Mesothelial cell of epicardium (in vitro differentiated cells): ENCODE results near the gene P2RY14. TPM values are rescaled to one million over a fixed set of nuclear protein-coding genes. Genes with fewer than 3 reads are reported as not detected.

Source experiments
- DNase-seq, 2 experiments: peaks; one replicate each; pipeline ENCODE4 v3.0.0; 2021; ENCODE audit warnings: low spot score in 2 of 2; ENCODE audit not compliant: unreplicated experiment in 2 of 2
- H3K27ac Mint-ChIP-seq: 2 replicates; pipeline ENCODE4 v1.8.0; 2021; ENCODE audit warnings: mixed read lengths
- H3K27me3 Mint-ChIP-seq: 2 replicates; pipeline ENCODE4 v1.8.0; 2021; ENCODE audit warnings: low read depth, mixed read lengths
- H3K36me3 Mint-ChIP-seq: 2 replicates; pipeline ENCODE4 v1.8.0; 2021; ENCODE audit warnings: mixed read lengths
- H3K4me1 Mint-ChIP-seq: 2 replicates; pipeline ENCODE4 v1.8.0; 2021; ENCODE audit warnings: mixed read lengths
- H3K4me3 Mint-ChIP-seq: 2 replicates; pipeline ENCODE4 v1.8.0; 2021; ENCODE audit warnings: mild to moderate bottlenecking, moderate library complexity, mixed read lengths
- H3K9me3 Mint-ChIP-seq: 2 replicates; pipeline ENCODE4 v1.8.0; 2021; ENCODE audit warnings: mixed read lengths
- total RNA-seq: library from RNA; stranded (reverse); gene quantifications from 3 replicates; pipeline ENCODE4 v1.2.1, GENCODE V29; 2021
- TF ChIP-seq, protein P1 (sequence below): fragments of 200-600 bp; sonication (generic); IDR thresholded peaks from one replicate; pipeline ENCODE4 v1.5.0; 2021; ENCODE audit warnings: antibody characterized with exemption; ENCODE audit not compliant: unreplicated experiment

The P2RY14 gene
- total RNA-seq, 1 donor from 2014 or later, result not detected

DNA sequence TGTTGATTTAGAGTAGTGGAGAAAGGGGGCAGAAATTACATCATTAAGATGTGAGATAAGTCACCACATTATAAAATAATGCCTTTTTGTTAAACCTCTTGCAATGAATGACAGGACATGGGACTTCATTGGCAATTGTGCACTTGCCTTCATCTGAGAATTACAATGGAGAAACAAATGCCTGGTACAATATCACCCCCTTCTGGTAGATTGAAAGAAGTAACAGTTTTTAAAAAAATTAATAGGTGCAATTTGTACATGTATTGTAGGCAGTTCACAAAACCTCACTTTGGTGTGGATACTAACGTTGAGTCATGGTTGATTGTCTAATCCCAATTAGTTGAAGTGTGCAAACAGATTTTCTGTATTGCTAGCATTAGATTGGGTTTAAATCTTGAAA is 4.6 kb upstream of the P2RY14 start:
- Mint-ChIP-seq H3K27ac (no peak overlapping the region), H3K9me3 (no peaks in the 10 kb centered on the region), H3K27me3 (no peaks in the 10 kb centered on the region), H3K4me1 (peaks cover 45% of the 10 kb centered on the region), H3K36me3 (no peaks in the 10 kb centered on the region), H3K4me3 (no peak overlapping the region)
- no peak for DNase-seq
- TF ChIP-seq, protein P1, sequence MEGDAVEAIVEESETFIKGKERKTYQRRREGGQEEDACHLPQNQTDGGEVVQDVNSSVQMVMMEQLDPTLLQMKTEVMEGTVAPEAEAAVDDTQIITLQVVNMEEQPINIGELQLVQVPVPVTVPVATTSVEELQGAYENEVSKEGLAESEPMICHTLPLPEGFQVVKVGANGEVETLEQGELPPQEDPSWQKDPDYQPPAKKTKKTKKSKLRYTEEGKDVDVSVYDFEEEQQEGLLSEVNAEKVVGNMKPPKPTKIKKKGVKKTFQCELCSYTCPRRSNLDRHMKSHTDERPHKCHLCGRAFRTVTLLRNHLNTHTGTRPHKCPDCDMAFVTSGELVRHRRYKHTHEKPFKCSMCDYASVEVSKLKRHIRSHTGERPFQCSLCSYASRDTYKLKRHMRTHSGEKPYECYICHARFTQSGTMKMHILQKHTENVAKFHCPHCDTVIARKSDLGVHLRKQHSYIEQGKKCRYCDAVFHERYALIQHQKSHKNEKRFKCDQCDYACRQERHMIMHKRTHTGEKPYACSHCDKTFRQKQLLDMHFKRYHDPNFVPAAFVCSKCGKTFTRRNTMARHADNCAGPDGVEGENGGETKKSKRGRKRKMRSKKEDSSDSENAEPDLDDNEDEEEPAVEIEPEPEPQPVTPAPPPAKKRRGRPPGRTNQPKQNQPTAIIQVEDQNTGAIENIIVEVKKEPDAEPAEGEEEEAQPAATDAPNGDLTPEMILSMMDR, result peak; percentile 82

DNA sequence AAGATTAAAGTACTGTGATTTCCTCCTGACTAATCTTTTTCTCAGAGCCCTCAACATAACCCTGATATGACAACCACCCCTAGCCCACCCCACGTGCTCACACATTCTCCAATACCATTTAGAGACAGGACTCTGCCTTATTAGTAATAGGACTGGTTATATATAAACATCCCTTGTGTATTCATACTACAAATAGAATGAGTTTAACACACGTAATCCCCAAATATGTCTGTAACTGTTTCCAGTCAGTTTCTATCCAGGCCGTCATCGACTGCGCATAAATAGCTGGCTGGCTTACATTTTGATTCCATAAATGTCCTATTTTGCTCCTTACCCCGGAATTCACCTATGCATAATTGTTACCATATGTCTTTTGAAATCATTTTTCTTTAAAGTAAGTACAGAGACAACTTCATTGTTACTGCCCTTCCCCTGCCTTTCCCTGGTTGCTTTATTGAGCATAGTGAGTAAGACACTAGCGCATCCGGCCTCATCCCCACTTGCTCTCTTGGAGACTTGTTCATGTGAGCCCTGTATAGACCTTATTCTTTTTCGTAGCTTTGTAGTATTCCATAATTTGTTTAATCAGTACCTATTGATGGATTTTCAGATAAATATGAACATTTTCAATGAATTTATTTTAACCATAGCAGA is 3.5 kb upstream of the P2RY14 start:
- no peaks in the 10 kb centered on the region for H3K9me3 Mint-ChIP-seq
- H3K27ac Mint-ChIP-seq, result peak overlapping the region; percentile 34
- H3K36me3 Mint-ChIP-seq, result no peaks in the 10 kb centered on the region
- TF ChIP-seq, protein P1, result no peak
- no peak for DNase-seq
- peaks cover 37% of the 10 kb centered on the region for H3K4me1 Mint-ChIP-seq
- no peaks in the 10 kb centered on the region for H3K27me3 Mint-ChIP-seq
- H3K4me3 Mint-ChIP-seq, result no peak overlapping the region

DNA sequence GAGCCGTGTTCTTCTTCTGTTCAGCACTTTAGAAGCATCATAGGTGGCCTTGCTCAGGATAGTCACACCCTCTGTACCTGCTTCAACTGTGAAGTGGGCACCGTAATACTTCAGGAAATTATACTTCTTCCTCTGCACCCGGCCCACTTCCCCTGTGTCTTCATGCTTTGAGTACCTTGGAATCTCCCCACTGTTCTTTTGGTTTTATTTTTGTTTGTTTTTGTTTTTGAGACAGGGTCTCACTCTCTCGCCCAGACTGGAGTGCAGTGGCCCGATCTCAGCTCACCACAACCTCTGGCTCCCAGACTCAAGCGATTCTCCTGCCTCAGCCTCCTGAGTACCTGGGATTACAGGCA is 1.7 kb downstream of the P2RY14 start:
- H3K27ac Mint-ChIP-seq, result no peak overlapping the region
- no peaks in the 10 kb centered on the region for H3K9me3 Mint-ChIP-seq
- peaks cover 17% of the 10 kb centered on the region for H3K4me1 Mint-ChIP-seq
- TF ChIP-seq, protein P1, result no peak
- no peaks in the 10 kb centered on the region for H3K36me3 Mint-ChIP-seq
- H3K27me3 Mint-ChIP-seq, result no peaks in the 10 kb centered on the region
- DNase-seq, result no peak
- no peak overlapping the region for H3K4me3 Mint-ChIP-seq

DNA sequence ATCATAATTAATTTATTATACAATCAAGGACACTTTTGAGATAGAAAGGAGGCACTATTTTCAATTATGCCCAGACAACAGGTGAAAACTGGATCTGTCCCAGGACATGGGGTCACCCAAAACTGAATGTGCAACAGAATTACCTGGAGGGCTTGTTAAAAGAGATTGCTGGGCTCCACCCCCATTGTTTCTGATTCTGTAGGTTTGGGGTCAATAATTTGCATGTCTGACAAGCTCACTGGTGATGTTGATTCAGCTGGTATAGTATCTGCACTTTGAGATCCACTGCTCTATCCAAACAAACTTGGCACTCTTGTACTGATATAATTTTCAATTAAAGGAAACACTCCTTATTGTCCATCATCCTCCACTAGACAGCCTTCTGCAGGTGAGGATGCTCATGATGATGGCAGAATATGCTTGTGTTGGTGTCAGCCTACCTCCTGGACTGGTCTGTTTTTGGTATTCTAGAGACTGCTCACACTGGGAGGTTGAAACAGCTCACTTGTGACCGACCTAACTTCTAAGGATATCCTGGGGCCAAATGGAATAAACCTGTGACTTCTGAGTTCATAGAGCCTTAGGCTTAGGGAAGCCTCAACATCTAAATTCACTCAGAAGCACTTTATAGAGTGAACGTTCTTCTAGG is 2.2 kb downstream of the P2RY14 start:
- no peak for DNase-seq
- H3K27ac Mint-ChIP-seq, result no peak overlapping the region
- no peaks in the 10 kb centered on the region for H3K27me3 Mint-ChIP-seq
- no peaks in the 10 kb centered on the region for H3K9me3 Mint-ChIP-seq
- H3K4me1 Mint-ChIP-seq, result peaks cover 15% of the 10 kb centered on the region
- H3K4me3 Mint-ChIP-seq, result no peak overlapping the region
- H3K36me3 Mint-ChIP-seq, result no peaks in the 10 kb centered on the region
- TF ChIP-seq, protein P1, result no peak

DNA sequence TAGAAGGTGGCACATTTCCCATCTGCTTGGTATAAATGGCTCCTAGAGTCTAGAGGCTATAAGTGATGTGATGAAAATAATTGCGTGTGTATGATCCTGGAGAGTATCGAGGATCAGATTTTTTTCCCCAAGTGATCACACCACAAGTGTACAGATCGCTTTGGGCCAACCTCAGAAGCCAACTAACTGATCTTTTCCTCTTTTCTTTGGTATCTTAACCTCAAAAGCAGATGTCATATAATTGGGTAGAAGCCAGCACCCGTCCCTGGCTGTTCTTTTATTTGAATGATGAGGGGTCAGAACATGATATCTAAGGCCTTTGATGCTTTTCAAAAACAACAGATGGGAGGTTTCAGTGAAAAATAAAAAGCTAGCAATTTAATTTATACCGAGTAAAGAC is 3.3 kb downstream of the P2RY14 start:
- TF ChIP-seq, protein P1, result no peak
- no peak overlapping the region for H3K27ac Mint-ChIP-seq

More for the DNA sequence above, 3.3 kb downstream of the P2RY14 start:
- DNase-seq, result no peak
- H3K36me3 Mint-ChIP-seq, result no peaks in the 10 kb centered on the region
- no peaks in the 10 kb centered on the region for H3K27me3 Mint-ChIP-seq
- peaks cover 15% of the 10 kb centered on the region for H3K4me1 Mint-ChIP-seq
- no peaks in the 10 kb centered on the region for H3K9me3 Mint-ChIP-seq
- H3K4me3 Mint-ChIP-seq, result no peak overlapping the region
